OCI-M2 (cell line): Measurements from ENCODE around the gene DYRK2.

Experiments
- DNase-seq: peaks from one replicate; lab custom pipeline; 2025; ENCODE audit not compliant: unreplicated experiment; lab: John Stamatoyannopoulos, UW

DYRK2 gene

GRCh38 chr12:67701121-67701520, 52.6 kb downstream of the DYRK2 start:
- DNase-seq = no peak

DNA sequence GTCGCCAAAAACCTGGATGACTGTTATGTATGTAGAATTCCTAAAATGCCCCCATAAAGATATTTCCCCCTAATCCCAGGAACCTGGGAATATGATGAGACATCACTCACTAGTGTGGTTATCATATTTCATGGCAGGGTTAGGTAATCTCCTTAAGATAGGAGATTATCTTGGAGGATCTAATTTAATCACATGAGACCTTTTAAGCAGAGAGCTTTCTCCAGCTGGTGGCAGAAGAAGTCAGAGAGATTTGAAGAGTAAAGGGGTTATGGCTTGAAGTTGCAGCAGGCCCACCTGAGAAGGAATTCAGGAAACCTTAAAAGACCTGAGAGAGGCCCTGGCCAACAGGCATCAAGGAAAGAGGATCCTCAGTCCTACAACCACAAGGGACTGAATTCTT, 53.6 kb downstream of the DYRK2 start:
- no peak for DNase-seq

DNA sequence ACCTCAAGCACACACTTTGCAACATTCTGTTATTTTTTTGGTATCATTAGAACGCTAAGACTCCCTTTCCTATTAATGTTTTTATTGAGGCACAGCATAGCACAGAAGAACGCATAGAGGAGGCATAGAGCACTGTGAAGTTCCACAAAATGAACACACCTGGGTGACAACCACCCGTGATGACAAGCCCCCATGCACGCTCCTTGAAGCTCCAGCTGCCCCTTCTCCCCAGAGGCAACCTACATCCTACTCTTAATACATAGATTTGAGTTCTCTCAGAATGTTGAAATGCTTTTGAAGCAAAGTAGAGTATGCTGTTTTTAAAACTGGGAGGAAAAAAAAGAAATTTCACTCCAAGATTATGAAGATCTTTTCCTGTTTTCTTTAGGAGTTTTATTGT, 55.5 kb downstream of the DYRK2 start:
- DNase-seq = no peak

- DNase-seq = no peak
Observed at GRCh38 chr12:67705394-67706370, 57.1 kb downstream of the DYRK2 start.

- no peak for DNase-seq
Observed at GRCh38 chr12:67709367-67709954, 60.9 kb downstream of the DYRK2 start.

- DNase-seq = no peak
Observed at GRCh38 chr12:67710582-67710981, 62.0 kb downstream of the DYRK2 start.

- no peak for DNase-seq
Observed at GRCh38 chr12:67712011-67712410, 63.5 kb downstream of the DYRK2 start.

DNA sequence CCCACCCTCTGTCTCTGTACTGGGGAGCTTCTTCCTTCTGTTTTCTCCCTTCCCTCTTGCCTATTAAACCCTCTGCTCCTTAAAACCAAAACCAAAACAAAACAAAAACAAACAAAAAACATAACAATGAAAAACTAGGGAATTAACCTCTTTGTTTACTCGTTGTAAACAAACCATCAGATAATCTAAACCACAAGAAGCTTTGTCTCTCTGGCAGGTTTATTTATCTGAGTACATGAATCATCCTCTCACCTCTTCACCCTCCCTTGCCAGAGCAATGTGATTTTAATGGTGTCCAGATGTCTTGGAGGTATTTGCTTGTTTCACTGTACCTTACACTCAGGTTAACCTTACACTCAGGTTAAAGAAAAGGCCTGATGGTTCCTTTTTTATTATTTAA, 66.1 kb downstream of the DYRK2 start:
- no peak for DNase-seq
